Stimulated activated effector memory CD8-positive, alpha-beta T cell treated with anti-CD3 and anti-CD28 coated beads, Interleukin-12 subunit alpha, Interleukin-12 subunit beta, amount 100 ng/mL, for 72 hours (primary cell): Measurements from ENCODE around the gene LYRM1.
A peak's percentile ranks its signal among the peaks of the same experiment; 100 is the strongest.
"Not testable (repeated sequence)": the region's sequence is repeated elsewhere in the genome, so short reads cannot be mapped to it uniquely, and the experiment has no call there.

Experiments
- ATAC-seq: fragments of 150-1000 bp; cut with Tn5 transposase; 2 replicates; pipeline ENCODE4 v1.10.0; 2021
- DNase-seq, 2 donors: peaks; one replicate each; pipeline ENCODE4 v3.0.0; 2021 to 2022; ENCODE audit warnings: low spot score in 2 of 2
- H3K27ac Mint-ChIP-seq: one replicate; pipeline ENCODE4 v1.8.0; 2022; ENCODE audit warnings: mild to moderate bottlenecking, mixed read lengths
- H3K36me3 Mint-ChIP-seq: one replicate; pipeline ENCODE4 v1.8.0; 2022; ENCODE audit warnings: mild to moderate bottlenecking, mixed read lengths
- H3K4me1 Mint-ChIP-seq: one replicate; pipeline ENCODE4 v1.8.0; 2022; ENCODE audit warnings: mixed read lengths
- H3K4me3 Mint-ChIP-seq: one replicate; pipeline ENCODE4 v1.8.0; 2022; ENCODE audit warnings: mild to moderate bottlenecking, mixed read lengths
- H3K9me3 Mint-ChIP-seq: one replicate; pipeline ENCODE4 v1.8.0; 2022; ENCODE audit warnings: mixed read lengths

Gene LYRM1, protein sequence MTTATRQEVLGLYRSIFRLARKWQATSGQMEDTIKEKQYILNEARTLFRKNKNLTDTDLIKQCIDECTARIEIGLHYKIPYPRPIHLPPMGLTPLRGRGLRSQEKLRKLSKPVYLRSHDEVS

GRCh38 chr16:20900299-20901067 lies at the start of gene LYRM1, which contains the start of gene DCUN1D3:
LYRM1 (plus strand) TSS chr16:20900771; CDS start chr16:20915556, 14,785 bp downstream.
DCUN1D3 (minus strand) TSS chr16:20900358; CDS start chr16:20862538, 37,820 bp downstream.
- peak; percentile 89 for ATAC-seq
- peaks cover 54% of the 10 kb centered on the region for H3K36me3 Mint-ChIP-seq
- H3K4me1 Mint-ChIP-seq, result peaks cover 72% of the 10 kb centered on the region
- no peaks in the 10 kb centered on the region for H3K9me3 Mint-ChIP-seq
- H3K27ac Mint-ChIP-seq, result peak within 1 kb of the TSS; percentile 99
- H3K4me3 Mint-ChIP-seq, result peak within 1 kb of the TSS; percentile 89
- peak; percentile 74 to 94 for DNase-seq

- H3K9me3 Mint-ChIP-seq, result no peaks in the 10 kb centered on the region
- peaks cover 6% of the 10 kb centered on the region for H3K4me1 Mint-ChIP-seq
- no peak for DNase-seq
- H3K36me3 Mint-ChIP-seq, result peaks cover 14% of the 10 kb centered on the region
- peak overlapping the region; percentile 24 for H3K27ac Mint-ChIP-seq
- no peak for ATAC-seq
- no peak overlapping the region for H3K4me3 Mint-ChIP-seq
Observed at GRCh38 chr16:20850981-20851380, 49.6 kb upstream of the LYRM1 start.

- ATAC-seq, result no peak
Observed at GRCh38 chr16:20851601-20852000, 49.0 kb upstream of the LYRM1 start.

GRCh38 chr16:20853143-20853542 lies 47.4 kb upstream of the LYRM1 start:
- H3K27ac Mint-ChIP-seq, result peak overlapping the region; percentile 32
- ATAC-seq, result no peak
- H3K4me1 Mint-ChIP-seq, result peaks cover 6% of the 10 kb centered on the region

More at GRCh38 chr16:20851601-20852000, 49.0 kb upstream of the LYRM1 start:
- Mint-ChIP-seq H3K9me3 (no peaks in the 10 kb centered on the region), H3K27ac (peak overlapping the region; percentile 34), H3K4me1 (peaks cover 6% of the 10 kb centered on the region), H3K36me3 (peaks cover 18% of the 10 kb centered on the region), H3K4me3 (no peak overlapping the region)
- DNase-seq, result no peak

DNA sequence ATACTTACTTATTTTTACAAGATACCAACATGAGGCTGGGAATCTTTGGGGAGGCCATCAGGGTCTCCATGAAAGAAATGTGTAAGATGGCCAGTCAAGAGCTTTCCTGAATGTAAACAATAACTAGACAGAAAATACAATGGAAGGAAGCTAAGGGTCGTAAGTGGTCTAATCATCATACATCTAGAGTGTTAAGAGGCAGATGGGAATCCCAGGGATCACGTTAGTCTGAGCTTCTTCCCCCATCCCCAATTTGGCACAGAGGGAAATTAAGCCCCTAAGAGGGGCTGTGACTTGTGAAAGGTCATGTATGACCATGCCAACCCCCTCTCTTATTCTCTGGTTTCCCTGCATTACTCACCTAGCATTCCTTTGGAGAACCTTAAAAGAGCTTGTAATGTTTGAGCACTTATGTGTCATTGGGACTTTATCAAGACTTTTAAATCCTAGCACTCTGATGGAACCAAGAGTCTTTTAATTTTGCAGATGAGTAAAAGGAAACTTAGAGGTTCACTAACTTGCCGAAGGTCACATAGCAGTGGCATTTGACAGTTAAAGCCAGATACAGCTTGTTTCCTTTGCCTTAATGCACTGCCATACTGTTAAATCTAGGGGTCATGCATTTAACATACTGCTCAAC lies 46.5 kb upstream of the LYRM1 start:
- Mint-ChIP-seq H3K9me3 (no peaks in the 10 kb centered on the region), H3K27ac (peak overlapping the region; percentile 32), H3K4me1 (peaks cover 6% of the 10 kb centered on the region), H3K36me3 (peaks cover 36% of the 10 kb centered on the region), H3K4me3 (no peak overlapping the region)
- no peak for ATAC-seq
- no peak for DNase-seq

More at GRCh38 chr16:20853143-20853542, 47.4 kb upstream of the LYRM1 start:
- Mint-ChIP-seq H3K4me3 (no peak overlapping the region), H3K36me3 (peaks cover 31% of the 10 kb centered on the region), H3K9me3 (no peaks in the 10 kb centered on the region)
- DNase-seq, result no peak

- DNase-seq, result no peak
- Mint-ChIP-seq H3K27ac (no peak overlapping the region), H3K4me3 (no peak overlapping the region), H3K4me1 (peaks cover 6% of the 10 kb centered on the region), H3K9me3 (no peaks in the 10 kb centered on the region), H3K36me3 (peaks cover 44% of the 10 kb centered on the region)
- ATAC-seq, result no peak
Observed at GRCh38 chr16:20854963-20855362, 45.6 kb upstream of the LYRM1 start.

DNA sequence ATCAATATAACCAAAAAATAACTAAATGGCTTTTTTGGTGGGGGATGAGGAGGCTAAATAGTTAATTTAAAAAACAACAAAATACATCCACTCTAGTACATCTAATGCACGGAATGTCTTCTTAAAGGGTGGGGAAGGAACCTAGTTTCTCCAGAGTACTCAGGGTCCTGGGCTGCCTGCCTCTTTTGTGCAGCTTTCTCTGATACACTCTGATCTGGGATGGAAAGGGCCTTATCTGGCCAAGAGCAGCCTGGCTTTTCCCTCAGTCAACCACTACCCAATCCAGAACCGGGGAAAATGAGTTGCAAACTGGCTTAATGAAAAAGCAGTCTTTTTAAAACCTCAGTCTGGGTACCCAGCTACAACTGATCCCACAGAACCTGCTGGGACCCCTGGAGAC lies 43.3 kb upstream of the LYRM1 start:
- ATAC-seq, result no peak
- peaks cover 6% of the 10 kb centered on the region for H3K4me1 Mint-ChIP-seq
- peaks cover 65% of the 10 kb centered on the region for H3K36me3 Mint-ChIP-seq

GRCh38 chr16:20859229-20859628 lies 41.3 kb upstream of the LYRM1 start:
- no peak overlapping the region for H3K4me3 Mint-ChIP-seq
- no peak for DNase-seq
- H3K36me3 Mint-ChIP-seq, result peaks cover 64% of the 10 kb centered on the region
- peaks cover 20% of the 10 kb centered on the region for H3K4me1 Mint-ChIP-seq
- no peak for ATAC-seq
- no peak overlapping the region for H3K27ac Mint-ChIP-seq
- H3K9me3 Mint-ChIP-seq, result no peaks in the 10 kb centered on the region

More for the DNA sequence above, 43.3 kb upstream of the LYRM1 start:
- Mint-ChIP-seq H3K4me3 (no peak overlapping the region), H3K27ac (no peak overlapping the region), H3K9me3 (no peaks in the 10 kb centered on the region)
- no peak for DNase-seq

GRCh38 chr16:20859699-20860098 lies 40.9 kb upstream of the LYRM1 start:
- peaks cover 24% of the 10 kb centered on the region for H3K4me1 Mint-ChIP-seq
- H3K4me3 Mint-ChIP-seq, result no peak overlapping the region
- peaks cover 61% of the 10 kb centered on the region for H3K36me3 Mint-ChIP-seq
- H3K27ac Mint-ChIP-seq, result peak overlapping the region; percentile 35
- DNase-seq (no peak), ATAC-seq (no peak)
- no peaks in the 10 kb centered on the region for H3K9me3 Mint-ChIP-seq

DNA sequence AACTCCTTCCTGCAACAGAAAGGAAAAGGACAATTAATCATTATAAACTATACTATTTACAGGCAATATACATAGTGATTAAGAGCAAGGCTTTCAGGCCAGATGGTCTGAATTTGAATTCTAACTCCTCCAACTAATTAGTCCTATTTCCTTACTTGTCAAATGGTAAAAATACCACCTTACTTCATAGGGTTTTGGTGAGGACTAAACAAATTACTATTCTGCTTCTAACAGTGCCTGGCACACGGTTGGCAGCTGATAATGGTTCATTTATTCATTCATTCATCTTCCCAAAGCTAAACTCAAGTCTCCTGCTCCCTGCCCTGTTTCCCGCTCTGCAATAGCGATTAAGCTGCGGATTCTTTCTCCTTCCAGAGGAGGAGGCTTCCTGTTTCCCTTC lies 40.2 kb upstream of the LYRM1 start:
- Mint-ChIP-seq H3K4me3 (no peak overlapping the region), H3K9me3 (no peaks in the 10 kb centered on the region), H3K4me1 (peaks cover 25% of the 10 kb centered on the region), H3K36me3 (peaks cover 55% of the 10 kb centered on the region), H3K27ac (peak overlapping the region; percentile 35)
- no peak for DNase-seq
- ATAC-seq, result no peak

DNA sequence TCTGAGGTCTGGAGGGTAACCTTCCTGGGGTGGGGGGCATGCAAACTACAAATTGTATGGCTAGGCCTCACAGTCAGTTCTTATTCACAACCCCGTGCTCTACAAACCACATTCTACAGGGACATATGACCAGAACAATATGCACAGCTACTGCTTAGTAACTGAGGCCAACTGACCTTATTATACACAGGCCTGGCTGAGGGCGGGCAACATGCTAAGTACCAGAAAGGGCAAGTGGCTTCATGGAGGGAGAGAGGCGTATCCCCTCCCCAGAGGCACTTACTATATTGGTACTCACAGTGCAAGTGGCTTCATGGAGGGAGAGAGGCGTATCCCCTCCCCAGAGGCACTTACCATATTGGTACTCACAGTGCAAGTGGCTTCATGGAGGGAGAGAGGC lies 39.6 kb upstream of the LYRM1 start:
- Mint-ChIP-seq H3K4me1 (peaks cover 29% of the 10 kb centered on the region), H3K36me3 (peaks cover 55% of the 10 kb centered on the region), H3K27ac (peak overlapping the region; percentile 35)
- not testable (repeated sequence) for DNase-seq, H3K9me3 Mint-ChIP-seq, ATAC-seq, H3K4me3 Mint-ChIP-seq

GRCh38 chr16:20862162-20862960 lies 38.2 kb upstream of the LYRM1 start:
- ATAC-seq, result no peak
- no peaks in the 10 kb centered on the region for H3K9me3 Mint-ChIP-seq
- peaks cover 43% of the 10 kb centered on the region for H3K4me1 Mint-ChIP-seq
- peak overlapping the region; percentile 40 for H3K27ac Mint-ChIP-seq
- DNase-seq, result no peak
- no peak overlapping the region for H3K4me3 Mint-ChIP-seq
- H3K36me3 Mint-ChIP-seq, result peaks cover 51% of the 10 kb centered on the region

DNA sequence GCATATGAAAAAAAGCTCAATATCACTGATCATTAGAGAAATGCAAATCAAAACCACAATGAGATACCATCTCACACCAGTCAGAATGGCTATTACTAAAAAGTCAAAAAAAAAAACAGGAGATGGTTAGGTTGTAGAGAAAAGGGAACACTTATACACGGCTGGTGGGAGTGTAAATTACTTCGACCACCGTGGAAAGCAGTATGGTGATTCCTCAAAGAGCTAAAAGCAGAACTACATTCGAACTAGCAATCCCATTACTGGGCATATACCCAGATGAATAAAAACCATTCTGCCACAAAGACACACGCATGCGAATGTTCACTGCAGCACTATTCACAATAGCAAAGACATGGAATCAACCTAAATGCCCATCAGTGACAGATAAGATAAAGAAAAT lies 36.2 kb upstream of the LYRM1 start:
- Mint-ChIP-seq H3K36me3 (peaks cover 38% of the 10 kb centered on the region), H3K27ac (peak overlapping the region; percentile 96), H3K4me1 (peaks cover 58% of the 10 kb centered on the region)
- ATAC-seq, H3K4me3 Mint-ChIP-seq, H3K9me3 Mint-ChIP-seq, DNase-seq: not testable (repeated sequence)

GRCh38 chr16:20865420-20866131 lies 35.0 kb upstream of the LYRM1 start:
- Mint-ChIP-seq H3K4me1 (peaks cover 59% of the 10 kb centered on the region), H3K4me3 (peak overlapping the region; percentile 37), H3K36me3 (peaks cover 26% of the 10 kb centered on the region), H3K9me3 (no peaks in the 10 kb centered on the region), H3K27ac (peak overlapping the region; percentile 96)
- peak; percentile 95 for ATAC-seq
- no peak for DNase-seq
